Adrenal gland (tissue), 12 donors: Measurements from ENCODE around the gene TECPR1. TPM values are rescaled to one million over a fixed set of nuclear protein-coding genes. Genes with fewer than 3 reads are reported as not detected.

Experiments
- DNase-seq, 7 donors: peaks; one replicate each; pipeline ENCODE4 v3.0.0-alpha.2; 2019 to 2020
- H3K27ac ChIP-seq, 5 donors: fragments of 200-600 bp; sonication (generic) in 4 of 5; 1 replicate in 3 of 5; 2 replicates in 2 of 5; pipeline versions ENCODE4 v1.5.1 to v1.8.0; 2016 to 2020; ENCODE audit warnings: mild to moderate bottlenecking in 1 of 5
- H3K27me3 ChIP-seq: fragments of 200-600 bp; 2 replicates; pipeline ENCODE4 v1.8.0; 2021
- H3K36me3 ChIP-seq, 2 donors: fragments of 200-600 bp; replicated peaks in 1 of 2; 1 replicate in 1 of 2; 2 replicates in 1 of 2; pipeline versions ENCODE4 v1.5.1 to v1.8.0; 2018 to 2022
- H3K4me1 ChIP-seq, 2 donors: fragments of 200-600 bp; replicated peaks in 1 of 2; 1 replicate in 1 of 2; 2 replicates in 1 of 2; pipeline versions ENCODE4 v1.5.1 to v1.8.0; 2018 to 2021
- H3K4me3 ChIP-seq, 4 donors: fragments of 200-600 bp; sonication (generic) in 3 of 4; one replicate each; pipeline ENCODE4 v1.5.1; 2016 to 2018
- H3K9me3 ChIP-seq, 3 donors: fragments of 200-600 bp; sonication (generic) in 1 of 3; replicated peaks in 1 of 3; 1 replicate in 2 of 3; 2 replicates in 1 of 3; pipeline versions ENCODE4 v1.5.1 to v1.8.0; 2016 to 2021
- POLR2A ChIP-seq, 2 donors: fragments of 450-650 bp; IDR thresholded peaks; one replicate each; pipeline ENCODE4 v1.6.1; 2017; ENCODE audit warnings: antibody characterized with exemption in 2 of 2, mild to moderate bottlenecking in 2 of 2, moderate library complexity in 1 of 2
- WGBS, 4 donors: extraction: QIAGEN DNeasy Blood & Tissue Kit in 2 of 4; methylation state at CpG; one replicate each; pipeline versions ENCODE4 v1.1.5 to v1.1.7; 2013 to 2017; 5-methylcytosine and 5-hydroxymethylcytosine counted together
- intact Hi-C, 2 donors: fragments of 100-400 bp; cut with DNase I; formaldehyde crosslinking; loops; one replicate each; pipeline versions ENCODE4 v1.14.1 to v1.15.0; 2022 to 2023
- polyA plus RNA-seq, 3 donors: library from polyadenylated mRNA; stranded (reverse); fragments of 200-250 nt in 2 of 3; fragments of 350-450 nt in 1 of 3; fragmentation: Illumina TruSeq in 1 of 3; extraction: RNeasy Lipid Tissue Mini Kit (QIAGEN cat#74804) in 1 of 3; gene quantifications; one replicate each; pipeline ENCODE4 v1.2.3, GENCODE V29; 2013 to 2014
- total RNA-seq, 9 donors: library from RNA; depleted of rRNA in 4 of 9; stranded (reverse); fragments of >200 nt in 4 of 9; fragments of 120-200 nt in 1 of 9; fragmentation: NEBNext Ultra II Directional in 1 of 9; extraction: Animal tissue kit (Norgen Biotek cat#: 25700) in 1 of 9; gene quantifications; one replicate each; pipeline versions ENCODE4 v1.1.0 to v1.2.4, GENCODE V29; 2013 to 2023
- TF ChIP-seq, protein P1 (sequence below), 6 experiments: fragments of 450-650 bp in 4 of 6; fragments of 200-600 bp in 2 of 6; sonication (generic) in 1 of 6; IDR thresholded peaks; 1 replicate in 5 of 6; 2 replicates in 1 of 6; pipeline versions ENCODE4 v1.5.1 to v1.8.0; 2016 to 2021; ENCODE audit warnings: antibody characterized with exemption in 6 of 6, mild to moderate bottlenecking in 2 of 6, moderate library complexity in 1 of 6
- donor health status: healthy with polysubstance abuse.
- donor health status: Bipolar disorder and iron deficiency.
- donor health status: DM: yes; HTN: yes; CAD: no.
- donor health status: DM: no; HTN: no; CAD: no.
- donor health status: DM: no; HTN: no; CAD: no.
- donor health status: DM: yes; HTN: yes; CAD: no.

TECPR1 gene
- total and polyA plus RNA-seq, 12 donors, result 6.2 to 36.4 (median 16.9) TPM

DNA sequence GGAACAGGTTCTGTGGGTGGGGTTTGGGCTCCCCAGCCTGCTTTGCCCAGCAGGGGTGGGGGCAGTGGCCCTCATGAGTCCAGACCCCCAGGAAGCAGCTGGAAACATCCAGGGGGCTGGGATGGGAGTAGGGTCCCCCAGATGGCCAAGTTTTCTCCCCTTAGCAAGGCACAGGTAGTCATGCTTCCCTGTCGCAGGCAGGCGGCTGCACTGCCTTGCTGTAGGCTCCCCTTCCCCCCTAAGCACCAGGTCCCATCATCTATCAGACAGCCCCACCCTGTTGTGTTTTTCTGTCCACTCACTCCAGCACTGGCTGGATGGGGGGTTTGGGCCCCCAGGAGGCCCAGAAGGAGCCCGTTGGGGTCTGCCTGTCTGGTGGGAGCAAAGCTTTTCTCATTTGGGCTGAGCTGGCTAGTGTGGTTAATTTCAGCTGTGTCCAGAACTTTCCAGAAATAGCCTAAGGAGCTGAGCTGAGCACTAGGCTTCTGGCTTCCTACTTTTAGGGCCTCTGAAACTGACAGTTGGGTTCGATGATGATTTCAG is 37.4 kb upstream of the TECPR1 start:
- Histone ChIP-seq H3K27ac (peak overlapping the region in 3 of 5 donors; percentile 28 to 71 (median 51)), H3K4me3 (no peak overlapping the region), H3K27me3 (no peaks in the 10 kb centered on the region), H3K9me3 (no peaks in the 10 kb centered on the region), H3K36me3 (peaks cover 0 to 40% of the 10 kb centered on the region in 2 donors), H3K4me1 (peaks cover 32 to 48% of the 10 kb centered on the region in 2 donors)
- 65 to 83% (median 77%) methylated on average over 3 to 4 of the region's 4 CpGs for WGBS, 4 donors
- no peak for DNase-seq
- intact Hi-C loops, result no loop called here
- TF ChIP-seq, protein P1, sequence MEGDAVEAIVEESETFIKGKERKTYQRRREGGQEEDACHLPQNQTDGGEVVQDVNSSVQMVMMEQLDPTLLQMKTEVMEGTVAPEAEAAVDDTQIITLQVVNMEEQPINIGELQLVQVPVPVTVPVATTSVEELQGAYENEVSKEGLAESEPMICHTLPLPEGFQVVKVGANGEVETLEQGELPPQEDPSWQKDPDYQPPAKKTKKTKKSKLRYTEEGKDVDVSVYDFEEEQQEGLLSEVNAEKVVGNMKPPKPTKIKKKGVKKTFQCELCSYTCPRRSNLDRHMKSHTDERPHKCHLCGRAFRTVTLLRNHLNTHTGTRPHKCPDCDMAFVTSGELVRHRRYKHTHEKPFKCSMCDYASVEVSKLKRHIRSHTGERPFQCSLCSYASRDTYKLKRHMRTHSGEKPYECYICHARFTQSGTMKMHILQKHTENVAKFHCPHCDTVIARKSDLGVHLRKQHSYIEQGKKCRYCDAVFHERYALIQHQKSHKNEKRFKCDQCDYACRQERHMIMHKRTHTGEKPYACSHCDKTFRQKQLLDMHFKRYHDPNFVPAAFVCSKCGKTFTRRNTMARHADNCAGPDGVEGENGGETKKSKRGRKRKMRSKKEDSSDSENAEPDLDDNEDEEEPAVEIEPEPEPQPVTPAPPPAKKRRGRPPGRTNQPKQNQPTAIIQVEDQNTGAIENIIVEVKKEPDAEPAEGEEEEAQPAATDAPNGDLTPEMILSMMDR (IDR thresholded peaks at IDR 0.05), result no peak
- no peak for TF ChIP-seq POLR2A (IDR thresholded peaks at IDR 0.05)

DNA sequence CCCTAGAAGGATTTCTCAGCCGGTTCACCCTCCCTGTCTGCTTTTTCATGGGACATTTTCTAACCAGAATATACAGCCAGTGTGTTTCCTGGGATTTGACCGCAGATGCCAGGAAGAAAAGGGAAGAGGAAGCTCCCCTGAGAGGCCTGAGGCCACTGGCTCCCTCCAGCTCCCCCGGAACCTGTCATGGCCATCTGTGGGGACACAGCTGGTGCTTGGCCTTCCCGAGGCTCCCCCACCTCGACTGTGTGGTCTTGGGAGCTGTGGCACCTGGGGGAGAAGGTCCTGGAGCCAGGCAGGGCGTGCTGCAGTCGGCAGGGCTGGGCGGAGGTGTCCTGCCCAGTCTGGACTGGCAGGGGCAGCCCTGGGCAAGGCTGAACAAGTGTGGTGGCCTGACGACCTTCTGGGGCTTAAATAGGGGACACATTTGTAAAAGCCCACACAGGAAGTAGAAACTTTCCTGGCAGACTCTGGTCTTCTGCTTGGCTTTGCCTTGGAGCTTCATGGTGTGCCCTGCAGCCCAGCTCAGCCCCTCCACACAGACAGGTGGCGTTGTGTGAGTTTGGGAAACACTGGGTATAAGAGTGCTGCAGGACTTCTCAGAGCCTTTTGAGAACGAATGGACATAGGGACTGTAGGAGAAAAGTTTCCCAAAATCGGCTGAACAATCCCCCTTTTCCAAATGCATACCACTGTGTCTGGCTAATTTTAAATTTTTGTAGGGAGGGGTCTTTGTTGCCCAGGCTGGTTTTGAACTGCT is 36.2 kb upstream of the TECPR1 start:
- Histone ChIP-seq H3K4me1 (peaks cover 43 to 60% of the 10 kb centered on the region in 2 donors), H3K27ac (peak overlapping the region in 2 of 5 donors; percentile 91 to 98), H3K9me3 (no peaks in the 10 kb centered on the region), H3K4me3 (no peak overlapping the region), H3K36me3 (peaks cover 0 to 30% of the 10 kb centered on the region in 2 donors), H3K27me3 (no peaks in the 10 kb centered on the region)
- 57 to 66% (median 60%) methylated on average over 6 to 12 of the region's 12 CpGs for WGBS, 4 donors
- intact Hi-C loops, result no loop called here
- TF ChIP-seq POLR2A (IDR thresholded peaks at IDR 0.05), result no peak
- TF ChIP-seq, protein P1 (IDR thresholded peaks at IDR 0.05), result no peak
- DNase-seq, result peak in 1 of 7 donors; percentile 27

GRCh38 chr7:98287486-98287959 is 35.5 kb upstream of the TECPR1 start:
- H3K36me3 ChIP-seq, result peaks cover 0 to 23% of the 10 kb centered on the region in 2 donors
- intact Hi-C loops, result no loop called here
- 78 to 96% (median 81%) methylated on average over 7 to 14 of the region's 14 CpGs for WGBS, 4 donors
- DNase-seq, result peak in 1 of 7 donors; percentile 32
- peaks cover 49 to 66% of the 10 kb centered on the region in 2 donors for H3K4me1 ChIP-seq
- no peak for TF ChIP-seq POLR2A (IDR thresholded peaks at IDR 0.05)
- TF ChIP-seq, protein P1 (IDR thresholded peaks at IDR 0.05), result no peak
- H3K9me3 ChIP-seq, result no peaks in the 10 kb centered on the region
- peak overlapping the region in 1 of 4 donors; percentile 73 for H3K4me3 ChIP-seq
- H3K27ac ChIP-seq, result peak overlapping the region in 3 of 5 donors; percentile 91 to 98 (median 94)
- no peaks in the 10 kb centered on the region for H3K27me3 ChIP-seq

DNA sequence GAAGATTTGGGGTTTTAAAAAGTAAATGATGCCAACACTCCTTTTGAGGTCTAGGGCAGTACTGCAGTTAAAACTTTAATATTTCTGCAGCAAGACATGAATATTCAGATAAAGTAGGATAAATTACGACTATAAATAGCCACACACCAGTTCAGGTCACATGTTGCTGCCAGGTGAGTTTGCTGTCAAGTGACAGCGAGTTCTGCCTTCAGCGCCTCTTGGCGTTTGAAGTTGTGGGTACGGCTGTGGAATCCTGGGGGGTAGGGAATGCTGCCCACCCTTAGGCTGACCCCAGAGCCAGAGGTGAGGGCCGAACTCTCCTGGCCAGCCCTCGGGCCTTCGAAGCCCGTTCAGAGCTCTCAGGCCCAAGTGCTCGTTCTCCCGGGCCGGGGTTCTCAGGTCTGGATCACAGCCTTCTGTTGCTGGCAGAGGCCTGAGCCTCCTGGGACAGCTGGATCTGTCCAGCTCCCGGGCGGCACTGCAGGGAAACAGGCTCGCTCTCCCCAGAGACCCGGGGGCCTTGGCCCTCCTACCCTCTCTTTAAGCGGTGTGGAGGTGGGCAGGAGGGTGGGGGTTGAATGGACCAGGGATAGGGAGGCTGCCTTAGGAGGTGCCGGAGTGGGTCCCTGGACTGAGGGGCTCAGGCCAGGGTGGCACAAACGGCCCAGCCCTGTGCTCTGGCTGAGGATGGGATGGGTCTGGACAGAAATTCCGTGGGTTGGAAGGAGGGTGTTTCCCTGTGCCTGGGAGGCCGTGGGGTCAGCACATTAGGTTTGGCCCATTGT is 34.9 kb upstream of the TECPR1 start:
- peaks cover 49 to 66% of the 10 kb centered on the region in 2 donors for H3K4me1 ChIP-seq
- H3K27me3 ChIP-seq, result no peaks in the 10 kb centered on the region
- DNase-seq, result peak in 1 of 7 donors; percentile 50
- peaks cover 0 to 17% of the 10 kb centered on the region in 2 donors for H3K36me3 ChIP-seq
- H3K27ac ChIP-seq, result peak overlapping the region; percentile 80 to 98 (median 91)
- H3K9me3 ChIP-seq, result no peaks in the 10 kb centered on the region
- H3K4me3 ChIP-seq, result peak overlapping the region in 1 of 4 donors; percentile 73
- intact Hi-C loops, result no loop called here
- TF ChIP-seq, protein P1 (IDR thresholded peaks at IDR 0.05), result peak in 1 of 6 experiments; percentile 19
- TF ChIP-seq POLR2A (IDR thresholded peaks at IDR 0.05), result no peak
- WGBS, 4 donors, result 56 to 75% (median 69%) methylated on average over 11 to 21 of the region's 21 CpGs
